ENCODE measurements around the gene RNF26.

DNA sequence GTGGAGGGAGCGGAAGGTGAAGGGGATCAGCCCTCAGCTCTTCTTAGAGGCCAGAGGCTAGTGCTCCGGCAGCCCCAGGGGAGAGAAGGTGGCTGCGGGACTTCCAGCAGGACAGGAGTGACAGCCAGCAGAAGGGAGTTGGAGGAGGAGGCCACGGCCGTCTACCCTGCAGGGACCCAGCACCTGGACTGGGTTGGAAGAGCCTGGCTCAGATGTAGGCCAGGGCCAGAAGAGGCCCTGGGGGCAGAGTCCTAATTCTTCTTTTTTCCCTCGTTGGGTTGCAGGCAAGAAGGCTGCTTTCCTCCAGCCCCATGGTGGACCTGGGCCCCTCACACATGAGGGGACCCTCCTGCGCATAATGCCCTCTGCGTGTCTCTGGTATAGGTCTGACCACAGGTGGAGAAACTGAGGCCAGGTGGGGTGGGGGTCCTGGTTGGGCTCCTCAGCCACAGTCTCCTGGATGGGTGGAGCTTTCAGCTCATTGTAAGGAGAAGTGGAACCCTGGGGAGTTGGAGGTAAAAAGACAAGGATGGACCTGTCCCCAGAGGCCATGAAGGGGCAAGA, 15.1 kb upstream of the RNF26 start:
- TF ChIP-seq MAX (IDR thresholded peaks at IDR 0.05; ENCODE audit: low read depth) (no peak), POLR2AphosphoS5 (IDR thresholded peaks at IDR 0.05; ENCODE audit: low read depth, low read length) (no peak), REST (IDR thresholded peaks at IDR 0.05; ENCODE audit: low read depth, low read length) (no peak), USF1 (IDR thresholded peaks at IDR 0.05; ENCODE audit: borderline replicate concordance, low read depth) (no peak), YY1 (IDR thresholded peaks at IDR 0.05; ENCODE audit: low read depth) (no peak), TAF1 (IDR thresholded peaks at IDR 0.05; ENCODE audit: borderline replicate concordance, low read depth, low read length) (no peak), RFX5 (IDR thresholded peaks at IDR 0.05; ENCODE audit: low read length) (no peak), NFIC (IDR thresholded peaks at IDR 0.05; ENCODE audit: borderline replicate concordance) (no peak), FOXM1 (IDR thresholded peaks at IDR 0.05; ENCODE audit: low read depth) (no peak), MXI1 (IDR thresholded peaks at IDR 0.05; ENCODE audit: low read depth, low read length) (no peak)
- TF ChIP-seq, protein P1, sequence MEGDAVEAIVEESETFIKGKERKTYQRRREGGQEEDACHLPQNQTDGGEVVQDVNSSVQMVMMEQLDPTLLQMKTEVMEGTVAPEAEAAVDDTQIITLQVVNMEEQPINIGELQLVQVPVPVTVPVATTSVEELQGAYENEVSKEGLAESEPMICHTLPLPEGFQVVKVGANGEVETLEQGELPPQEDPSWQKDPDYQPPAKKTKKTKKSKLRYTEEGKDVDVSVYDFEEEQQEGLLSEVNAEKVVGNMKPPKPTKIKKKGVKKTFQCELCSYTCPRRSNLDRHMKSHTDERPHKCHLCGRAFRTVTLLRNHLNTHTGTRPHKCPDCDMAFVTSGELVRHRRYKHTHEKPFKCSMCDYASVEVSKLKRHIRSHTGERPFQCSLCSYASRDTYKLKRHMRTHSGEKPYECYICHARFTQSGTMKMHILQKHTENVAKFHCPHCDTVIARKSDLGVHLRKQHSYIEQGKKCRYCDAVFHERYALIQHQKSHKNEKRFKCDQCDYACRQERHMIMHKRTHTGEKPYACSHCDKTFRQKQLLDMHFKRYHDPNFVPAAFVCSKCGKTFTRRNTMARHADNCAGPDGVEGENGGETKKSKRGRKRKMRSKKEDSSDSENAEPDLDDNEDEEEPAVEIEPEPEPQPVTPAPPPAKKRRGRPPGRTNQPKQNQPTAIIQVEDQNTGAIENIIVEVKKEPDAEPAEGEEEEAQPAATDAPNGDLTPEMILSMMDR (IDR thresholded peaks at IDR 0.05), result no peak
- TF ChIP-seq, protein P2, sequence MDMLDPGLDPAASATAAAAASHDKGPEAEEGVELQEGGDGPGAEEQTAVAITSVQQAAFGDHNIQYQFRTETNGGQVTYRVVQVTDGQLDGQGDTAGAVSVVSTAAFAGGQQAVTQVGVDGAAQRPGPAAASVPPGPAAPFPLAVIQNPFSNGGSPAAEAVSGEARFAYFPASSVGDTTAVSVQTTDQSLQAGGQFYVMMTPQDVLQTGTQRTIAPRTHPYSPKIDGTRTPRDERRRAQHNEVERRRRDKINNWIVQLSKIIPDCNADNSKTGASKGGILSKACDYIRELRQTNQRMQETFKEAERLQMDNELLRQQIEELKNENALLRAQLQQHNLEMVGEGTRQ (IDR thresholded peaks at IDR 0.05; ENCODE audit: borderline replicate concordance, low read depth, low read length), result no peak
